Hematopoietic multipotent progenitor cell treated with erythropoietin and hydrocortisone succinate and interleukin-3 and kit ligand, for 8 days (in vitro differentiated cells): ENCODE results near the gene HSPA2.
"Not testable (repeated sequence)": the region's sequence is repeated elsewhere in the genome, so short reads cannot be mapped to it uniquely, and the experiment has no call there.

ENCODE experiments used
- DNase-seq: peaks from one replicate; pipeline ENCODE4 v3.0.0-alpha.2; 2015

HSPA2 gene

DNA sequence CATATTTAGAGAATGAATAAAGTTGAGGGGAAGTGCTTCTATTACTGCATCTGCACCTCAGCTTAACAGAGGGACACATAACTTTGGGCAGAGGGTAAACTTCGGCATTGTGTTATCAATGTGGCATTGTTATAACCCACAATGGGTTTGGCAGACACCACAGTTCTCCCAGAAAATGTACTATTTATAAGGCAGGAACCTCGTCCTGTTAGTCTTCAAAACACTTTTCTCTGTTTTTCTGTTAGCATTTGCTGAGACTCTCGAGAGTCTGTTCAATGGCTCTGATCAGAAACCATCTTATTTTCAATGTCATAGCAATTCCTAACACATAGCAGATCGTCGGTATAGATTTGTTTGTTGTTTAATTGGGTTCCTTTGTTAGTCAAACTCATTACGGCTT, 23.2 kb downstream of the HSPA2 start:
- DNase-seq: no peak

- no peak for DNase-seq
Measured at GRCh38 chr14:64566651-64567122, 26.1 kb downstream of the HSPA2 start.

DNA sequence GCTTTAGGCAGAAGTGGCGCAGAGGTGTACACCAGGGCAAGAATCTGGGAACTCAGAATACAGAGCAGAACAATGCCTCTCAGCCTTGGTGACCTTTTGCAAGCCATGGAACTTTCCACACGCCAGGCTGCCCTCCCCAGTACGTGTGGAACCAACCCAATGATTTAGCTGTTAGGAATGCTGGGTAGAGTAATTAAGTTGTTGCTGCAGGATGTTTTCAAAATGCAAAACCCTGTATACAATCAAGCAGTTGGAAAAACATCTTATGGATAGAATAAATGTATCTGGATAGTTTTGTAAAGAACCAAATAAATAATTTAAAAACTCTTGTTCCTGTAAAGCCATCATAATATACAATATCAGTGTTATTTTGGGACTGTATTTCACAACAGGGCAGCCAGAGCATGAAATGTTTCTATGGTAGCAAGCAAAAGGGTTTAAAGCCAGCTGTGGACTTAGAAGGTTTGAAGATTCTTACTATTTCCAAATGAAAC, 28.6 kb downstream of the HSPA2 start:
- DNase-seq: no peak

DNA sequence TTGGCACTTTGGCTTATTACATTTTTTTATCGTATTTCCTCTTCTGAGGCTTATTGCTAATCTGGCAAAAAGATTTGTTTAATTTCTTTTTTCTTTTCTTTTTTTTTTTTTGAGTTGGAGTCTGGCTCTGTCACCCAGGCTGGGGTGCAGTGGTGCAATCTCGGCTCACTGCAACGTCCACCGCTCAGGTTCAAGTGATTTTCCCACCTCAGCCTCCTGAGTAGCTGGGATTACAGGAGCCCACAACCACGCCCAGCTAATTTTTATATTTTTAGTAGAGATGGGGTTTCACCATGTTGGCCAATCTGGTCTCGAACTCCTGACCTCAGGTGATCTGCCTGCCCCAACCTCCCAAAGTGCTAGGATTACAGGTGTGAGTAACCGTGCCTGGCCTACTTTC, 29.1 kb downstream of the HSPA2 start:
- DNase-seq: not testable (repeated sequence)

DNA sequence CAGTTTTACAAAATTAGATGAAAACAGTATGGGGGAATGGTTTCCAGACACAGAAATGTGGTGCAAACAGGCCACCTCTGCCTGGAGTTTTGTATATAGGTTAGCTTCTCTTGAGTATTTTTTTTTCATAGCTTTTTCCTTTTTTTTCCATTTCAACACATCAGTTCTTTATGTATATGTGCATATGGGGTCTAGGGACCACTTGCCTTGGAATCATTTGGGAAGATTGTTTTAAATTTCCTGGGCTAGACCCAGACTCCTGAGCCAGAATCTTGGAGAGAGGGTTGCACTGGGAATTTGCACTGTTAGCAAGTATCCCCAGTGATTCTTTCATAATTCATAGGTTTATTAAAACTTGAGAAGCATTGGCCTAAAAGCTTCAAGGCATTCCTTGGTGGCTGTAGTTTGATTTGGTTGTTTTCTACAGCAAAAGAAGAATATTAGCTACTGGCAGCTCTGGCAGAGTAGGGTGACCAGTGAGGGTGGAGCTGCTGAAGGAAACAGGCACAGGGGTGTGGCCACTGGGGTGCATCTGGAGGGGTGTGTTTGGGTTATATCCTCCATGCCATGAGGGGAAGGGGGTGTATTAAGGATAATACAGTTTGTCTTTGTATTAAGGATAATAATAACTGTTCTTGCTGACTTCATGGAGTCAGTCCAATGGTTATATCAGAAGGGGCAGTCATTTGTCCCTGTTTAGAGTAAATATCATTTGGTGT, 32.0 kb downstream of the HSPA2 start:
- peak; percentile 71 for DNase-seq

DNA sequence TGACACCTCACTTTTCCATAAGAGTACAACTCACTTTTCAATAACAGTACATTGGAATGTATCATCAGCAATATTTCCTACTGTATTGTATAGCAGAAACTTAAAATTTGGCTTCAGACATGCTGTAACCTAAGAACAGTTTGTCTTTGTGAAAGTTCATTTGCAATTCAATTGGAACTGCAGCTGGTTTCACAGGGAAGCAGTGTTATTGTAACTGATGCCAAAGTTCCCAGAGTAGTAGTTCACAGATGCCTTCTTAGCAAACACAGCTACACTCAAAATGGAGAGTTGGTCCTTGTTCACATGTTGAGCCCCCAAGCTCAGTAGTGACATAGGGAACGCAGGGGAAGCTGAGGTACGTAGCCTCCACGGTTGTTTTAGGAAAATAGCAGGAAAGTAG, 32.6 kb downstream of the HSPA2 start:
- no peak for DNase-seq

GRCh38 chr14:64574371-64575107, 34.0 kb downstream of the HSPA2 start:
- no peak for DNase-seq

GRCh38 chr14:64577211-64577610, 36.7 kb downstream of the HSPA2 start:
- no peak for DNase-seq

DNA sequence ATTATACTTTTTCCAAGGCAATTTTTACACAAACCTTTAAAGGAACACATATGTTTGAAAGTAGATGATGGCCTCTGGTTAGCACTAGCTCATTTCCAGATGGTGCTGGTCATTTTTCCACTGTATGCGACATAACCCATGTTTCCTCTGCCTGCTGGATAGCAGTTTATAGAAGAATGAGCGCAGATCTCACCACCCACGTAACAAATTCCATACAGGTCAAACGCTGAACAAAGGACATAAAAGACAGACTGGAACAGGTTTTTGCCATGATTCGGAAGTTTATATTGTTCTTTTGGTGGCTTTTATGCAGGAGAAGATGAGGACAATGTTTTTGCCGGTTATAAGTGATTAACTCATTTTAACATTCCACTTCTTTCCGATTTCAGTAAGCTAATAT, 39.9 kb downstream of the HSPA2 start:
- no peak for DNase-seq

- DNase-seq: no peak
Measured at GRCh38 chr14:64581363-64581762, 40.8 kb downstream of the HSPA2 start.

- no peak for DNase-seq
Measured at GRCh38 chr14:64581817-64582216, 41.3 kb downstream of the HSPA2 start.

DNA sequence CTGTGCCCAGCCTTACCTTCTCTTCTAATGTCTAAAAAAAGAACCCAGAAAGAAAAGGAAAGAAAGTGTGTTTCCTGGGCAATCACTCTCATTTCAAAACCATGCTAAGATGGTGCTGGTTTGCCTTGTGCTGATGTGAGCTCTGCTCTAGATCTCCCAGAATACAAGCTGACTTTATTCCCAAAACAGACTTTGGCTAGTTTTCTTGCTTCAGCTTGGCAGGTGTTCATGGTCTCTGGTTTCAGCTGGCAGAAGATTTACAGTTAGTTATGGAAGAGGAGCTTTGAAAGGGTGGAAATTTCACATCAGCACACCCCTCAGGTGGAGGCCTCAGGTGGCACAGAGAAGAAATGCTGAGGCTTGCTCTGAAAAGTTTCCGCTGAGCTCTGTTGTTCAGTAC, 43.6 kb downstream of the HSPA2 start:
- DNase-seq: no peak

- no peak for DNase-seq
Measured at GRCh38 chr14:64591809-64592208, 51.3 kb downstream of the HSPA2 start.
